Measurements from ENCODE around the gene TBX1.

GRCh38 chr22:19742160-19743066 lies 18.2 kb upstream of the TBX1 start:
- TF ChIP-seq CTCF (IDR thresholded peaks at IDR 0.05): no peak
- TF ChIP-seq POLR2A (IDR thresholded peaks at IDR 0.05): no peak
